GM13977 (cell line): ENCODE data around the gene DLG1.

Experiments
- DNase-seq: peaks from one replicate; pipeline ENCODE4 v3.0.0; 2012; ENCODE audit warnings: low spot score
- CTCF ChIP-seq: IDR thresholded peaks from 2 replicates; pipeline ENCODE4 v1.5.1; 2012; ENCODE audit warnings: mild to moderate bottlenecking, control low read depth; ENCODE audit not compliant: insufficient read depth; ENCODE audit errors: extremely low read depth, missing control alignments
- in situ Hi-C: fragments of 300-500 bp; cut with MboI; formaldehyde crosslinking; loops from one replicate; pipeline ENCODE4 v1.12.0; 2022; ENCODE audit warnings: low sequenced_read_pairs, low pct_unique_long_range_greater_than_20kb, mixed read lengths, inconsistent platforms; ENCODE audit not compliant: unreplicated experiment

DLG1 gene

GRCh38 chr3:197325773-197326172 is 27.4 kb upstream of the DLG1 start:
- no peak for DNase-seq
- in situ Hi-C loops, result no loop called here
- TF ChIP-seq CTCF, result no peak

- in situ Hi-C loops, result no loop called here
- DNase-seq, result no peak
- TF ChIP-seq CTCF, result no peak
Measured at GRCh38 chr3:197322149-197322548, 23.7 kb upstream of the DLG1 start.

DNA sequence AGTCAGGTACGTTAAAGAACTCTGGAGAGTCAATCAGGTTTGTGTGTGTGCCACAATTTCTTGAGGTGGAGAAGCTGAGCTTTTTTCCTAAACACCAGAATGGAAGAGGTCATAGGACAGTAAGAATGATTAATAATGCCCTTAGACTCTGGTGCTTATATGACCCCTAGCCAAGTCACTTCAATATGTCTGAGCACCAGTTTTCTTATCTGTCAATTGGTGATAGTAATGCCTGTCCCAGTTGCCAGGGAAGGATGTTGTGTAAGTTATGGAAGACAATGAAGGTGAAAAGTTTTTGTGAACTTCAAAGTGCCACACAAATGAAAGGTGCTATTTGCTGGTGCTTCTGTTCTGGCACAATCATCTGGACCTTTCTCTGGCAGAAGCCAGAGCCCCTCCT is 22.2 kb upstream of the DLG1 start:
- in situ Hi-C loops, result no loop called here
- TF ChIP-seq CTCF, result no peak
- no peak for DNase-seq

DNA sequence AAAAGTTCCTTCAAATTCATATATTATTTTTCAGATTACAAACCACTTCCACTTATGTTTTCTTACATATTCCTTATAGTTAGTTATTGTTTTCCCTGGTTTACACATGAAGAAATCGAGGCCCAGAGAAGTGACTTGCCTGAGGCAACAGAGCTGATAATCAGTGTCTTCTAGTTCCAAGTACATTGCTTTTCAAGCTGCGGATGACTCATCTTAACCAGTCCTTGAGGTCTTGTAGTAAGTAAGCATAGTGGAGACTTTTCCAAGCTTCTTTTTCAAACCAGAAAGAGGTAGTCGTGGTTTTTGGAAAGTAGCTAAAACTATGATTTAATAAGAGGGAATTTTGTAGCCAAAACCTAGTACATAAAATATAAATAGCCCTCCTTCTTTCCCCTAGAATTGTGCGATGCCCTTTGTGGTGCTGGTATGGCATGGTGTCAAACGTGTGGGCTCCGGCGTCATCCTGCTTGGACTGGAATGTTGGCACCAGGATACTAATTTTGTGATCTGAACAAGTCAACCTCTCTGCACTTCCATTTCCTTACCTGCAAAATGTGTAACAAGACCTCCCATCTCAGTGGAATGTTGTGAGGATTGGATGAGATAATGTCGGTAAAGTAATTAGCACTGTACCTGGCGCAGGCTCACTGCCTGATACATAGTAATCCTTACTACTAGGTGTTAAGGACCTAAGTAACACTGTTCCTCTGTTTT is 19.0 kb upstream of the DLG1 start:
- DNase-seq, result no peak
- in situ Hi-C loops, result no loop called here
- TF ChIP-seq CTCF, result no peak

GRCh38 chr3:197312431-197312830 is 14.0 kb upstream of the DLG1 start:
- in situ Hi-C loops, result no loop called here
- no peak for TF ChIP-seq CTCF
- no peak for DNase-seq

- in situ Hi-C loops, result no loop called here
- no peak for DNase-seq
- no peak for TF ChIP-seq CTCF
Measured at GRCh38 chr3:197311591-197311990, 13.2 kb upstream of the DLG1 start.
